Epidermal melanocyte (primary cell): ENCODE results near the gene STOX2.

Experiments used
- DNase-seq: peaks from one replicate; pipeline ENCODE4 v3.0.0; 2011; ENCODE audit warnings: low spot score; ENCODE audit not compliant: insufficient read length

Gene STOX2

DNA sequence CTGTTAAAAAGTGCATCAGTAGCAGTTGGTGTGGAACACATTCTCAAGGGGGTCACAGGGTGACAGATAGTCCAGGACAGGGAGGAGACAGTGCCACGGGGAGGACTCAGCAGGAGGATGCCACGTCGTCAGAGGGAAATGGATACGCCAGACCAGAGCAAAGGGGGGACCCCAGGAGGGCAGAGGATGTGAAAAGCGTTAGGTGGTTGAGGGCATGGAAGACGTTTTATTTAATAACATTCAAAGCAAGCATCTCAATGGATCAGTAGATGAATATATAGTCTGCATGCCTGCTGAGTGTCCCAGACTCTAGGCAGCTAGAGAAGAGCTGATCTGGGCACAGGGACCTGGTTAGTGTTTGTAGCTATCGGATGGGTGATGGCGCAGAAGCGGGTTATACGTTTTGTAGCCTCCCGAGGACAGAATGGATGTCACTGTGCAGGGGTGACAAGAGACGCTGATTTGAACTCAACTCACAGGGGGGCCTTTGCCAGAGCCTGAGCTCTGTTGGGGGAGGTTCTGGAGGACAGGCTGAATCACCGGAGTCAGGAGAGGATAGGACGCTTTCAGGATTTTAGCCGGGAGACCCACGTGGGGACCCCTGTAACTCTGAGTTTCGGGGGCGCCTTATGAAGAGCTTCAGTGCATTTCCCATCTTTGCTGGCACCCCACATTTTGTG, 81.3 kb downstream of the STOX2 start:
- DNase-seq: no peak

DNA sequence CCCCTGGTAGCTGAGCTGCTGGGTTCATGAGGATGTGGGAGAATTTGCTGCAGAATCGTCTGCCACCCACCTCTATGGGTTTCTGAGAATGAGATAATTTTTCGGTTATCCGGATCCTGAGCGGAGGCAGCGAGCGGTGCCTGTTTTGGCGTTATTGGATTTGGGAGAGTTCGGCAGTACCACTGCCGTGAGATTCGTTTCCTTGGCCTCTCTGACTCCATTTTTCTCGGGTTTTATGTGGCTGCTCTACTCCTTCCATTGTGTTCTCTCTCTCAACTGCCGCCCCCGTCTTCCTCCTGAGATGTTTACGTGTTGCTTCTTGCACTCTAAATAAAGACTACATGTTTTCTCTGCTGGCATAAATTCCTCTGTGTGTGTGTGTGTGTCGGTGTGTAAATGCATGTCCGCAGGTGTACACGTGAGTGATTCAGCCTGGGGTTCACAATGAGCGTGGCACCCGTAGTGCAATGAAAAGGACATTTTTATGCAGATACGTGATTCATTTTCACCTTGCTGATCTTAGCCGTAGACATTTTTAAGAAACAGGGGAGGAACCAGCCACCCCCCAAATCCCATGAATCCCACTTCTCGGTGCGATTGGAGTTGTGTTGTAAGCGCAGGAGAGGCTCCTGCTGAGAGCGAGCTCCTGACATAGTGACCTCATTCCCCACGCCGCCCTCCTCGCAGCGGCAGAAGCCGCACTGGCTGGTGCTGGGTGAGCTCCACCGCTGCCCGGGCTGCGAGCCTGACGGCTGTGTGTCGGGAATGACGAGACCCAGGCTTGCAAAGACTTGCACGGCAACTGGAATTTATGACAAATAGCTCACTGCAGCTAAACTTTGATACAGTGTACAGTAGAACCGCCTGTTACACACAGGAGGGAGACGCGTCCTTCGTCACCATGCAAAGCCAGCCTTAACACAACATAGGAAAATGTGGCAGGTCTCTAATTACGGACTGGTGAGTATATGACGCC, 82.2 kb downstream of the STOX2 start:
- DNase-seq: no peak

DNA sequence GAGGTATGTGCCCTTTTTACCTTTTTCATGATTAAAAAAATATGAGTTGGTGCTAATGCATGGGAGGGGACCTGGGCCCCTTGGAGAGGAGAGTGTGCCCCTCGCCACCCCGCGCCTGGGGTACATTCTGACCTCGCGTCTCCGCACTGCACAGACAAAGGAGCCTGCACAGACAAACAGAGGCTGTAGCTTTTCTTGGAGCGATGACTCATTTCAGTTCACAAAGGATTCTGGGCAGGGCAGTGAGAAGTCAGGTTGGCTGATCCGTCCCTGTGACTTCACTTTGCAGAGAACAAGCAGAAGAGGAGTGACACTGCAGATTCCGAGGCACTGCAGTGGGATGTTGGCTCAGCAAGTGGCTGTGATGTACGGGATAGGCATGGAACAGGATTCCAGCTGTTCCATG, 82.9 kb downstream of the STOX2 start:
- no peak for DNase-seq

DNA sequence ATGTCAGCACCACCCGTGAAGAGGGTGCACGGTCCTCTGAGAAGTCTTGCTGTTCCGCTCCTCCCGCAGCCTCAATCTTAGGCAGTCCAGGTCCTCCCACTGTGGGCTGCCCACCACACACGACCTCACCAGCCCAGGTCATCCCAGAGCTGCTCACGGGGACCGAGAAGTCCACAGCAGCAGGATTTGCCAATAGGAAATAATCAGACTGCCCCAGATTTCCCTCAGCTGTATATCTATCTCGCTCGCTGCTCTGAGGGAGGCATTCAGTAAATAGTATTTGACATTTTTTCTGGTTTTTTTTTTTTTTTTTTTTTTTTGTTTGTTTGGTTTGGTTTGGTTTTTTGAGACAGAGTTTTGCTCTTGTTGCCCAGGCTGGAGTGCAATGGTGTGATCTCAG, 83.8 kb downstream of the STOX2 start:
- no peak for DNase-seq

DNA sequence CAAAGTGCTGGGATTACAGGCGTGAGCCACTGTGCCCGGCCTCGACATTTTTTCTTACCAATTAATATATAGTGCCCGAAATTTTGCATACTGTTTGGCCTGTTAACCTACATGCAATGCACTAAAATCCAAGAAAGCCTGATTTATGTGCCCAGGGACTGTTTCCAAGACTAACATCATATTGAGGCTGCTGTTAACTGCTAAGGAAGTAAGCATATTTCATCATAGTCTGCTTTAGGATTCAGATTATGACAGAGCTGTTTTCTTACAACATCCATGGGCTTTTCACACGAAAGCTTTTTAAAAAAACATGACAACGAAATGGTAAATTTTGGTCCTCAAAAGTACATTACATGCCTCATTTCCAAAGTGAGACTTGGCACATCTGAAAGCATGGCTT, 84.4 kb downstream of the STOX2 start:
- no peak for DNase-seq

DNA sequence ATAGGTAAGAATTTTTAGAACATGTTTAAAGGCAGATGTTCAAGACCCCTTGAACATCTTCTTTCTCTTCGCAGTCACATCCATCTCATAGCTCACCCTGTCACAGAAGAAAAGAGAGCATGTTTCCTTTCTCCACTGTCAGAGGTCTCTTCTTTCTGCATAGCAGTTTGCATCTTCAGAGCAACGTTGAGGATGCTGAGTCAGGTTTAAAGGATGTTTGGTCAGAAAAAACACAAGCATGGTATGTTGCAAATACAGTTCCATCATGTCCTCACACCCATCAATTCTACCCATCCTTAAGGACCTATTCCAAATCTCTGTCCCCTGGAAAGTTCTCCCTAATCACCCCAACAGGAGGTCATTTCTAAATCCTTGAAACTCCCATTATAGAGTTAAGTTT, 84.8 kb downstream of the STOX2 start:
- DNase-seq: no peak

DNA sequence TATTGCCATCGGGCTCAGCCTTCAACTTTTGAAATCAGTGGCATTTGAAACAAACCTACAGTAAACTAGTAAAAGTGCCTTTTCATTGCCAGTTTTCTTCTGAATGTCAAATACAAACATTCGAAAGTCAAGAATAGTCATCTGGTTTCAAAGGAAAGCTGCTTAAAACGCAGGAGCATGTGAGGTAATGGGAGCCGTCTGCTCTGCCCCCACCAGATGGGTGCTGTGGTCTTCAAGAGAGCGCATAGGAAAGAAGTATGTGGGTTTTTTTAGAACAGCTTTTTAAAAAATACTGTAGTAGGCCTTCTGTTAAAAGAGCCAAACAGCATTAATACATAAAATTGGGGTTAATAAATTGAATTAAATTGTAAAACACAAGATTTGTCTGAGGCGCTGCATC, 88.6 kb downstream of the STOX2 start:
- DNase-seq: no peak

DNA sequence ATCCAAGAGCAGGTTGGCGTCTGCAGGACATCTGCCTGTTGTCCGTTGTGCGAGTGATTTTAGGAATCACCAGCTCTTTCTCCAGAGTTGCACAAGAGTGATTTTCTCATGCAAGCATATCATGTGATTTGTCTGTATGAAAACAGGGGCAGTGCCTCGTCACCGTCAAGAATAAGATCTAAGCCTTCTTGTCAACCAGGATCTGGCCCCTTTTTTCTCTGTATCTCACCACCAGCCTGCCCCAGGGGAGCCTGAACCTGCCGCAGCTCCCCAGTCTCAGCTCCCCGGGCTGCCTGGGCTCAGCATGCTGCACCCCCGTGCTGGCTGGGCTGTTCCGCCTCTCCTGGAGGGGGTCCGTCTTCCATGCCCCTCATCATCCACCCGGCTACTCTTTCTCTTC, 90.5 kb downstream of the STOX2 start:
- no peak for DNase-seq

DNA sequence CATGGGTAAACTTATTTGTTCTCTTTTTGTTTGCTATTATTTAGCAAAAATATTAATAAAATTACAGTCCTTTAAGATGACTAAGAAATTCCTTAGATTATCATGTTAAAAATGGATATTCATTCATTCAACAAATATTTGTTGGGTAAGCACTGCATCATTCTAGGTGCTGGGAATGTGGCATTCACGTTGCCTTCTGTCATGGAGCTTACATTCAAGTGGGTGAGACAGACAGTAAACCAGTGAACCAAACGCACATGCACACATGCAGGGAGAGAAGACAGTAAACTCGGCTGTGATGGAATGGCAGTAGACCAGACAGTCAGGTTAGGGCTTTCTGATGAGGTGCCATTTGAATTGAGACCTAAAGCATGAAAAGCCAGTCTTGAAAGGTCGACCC, 91.8 kb downstream of the STOX2 start:
- DNase-seq: no peak

DNA sequence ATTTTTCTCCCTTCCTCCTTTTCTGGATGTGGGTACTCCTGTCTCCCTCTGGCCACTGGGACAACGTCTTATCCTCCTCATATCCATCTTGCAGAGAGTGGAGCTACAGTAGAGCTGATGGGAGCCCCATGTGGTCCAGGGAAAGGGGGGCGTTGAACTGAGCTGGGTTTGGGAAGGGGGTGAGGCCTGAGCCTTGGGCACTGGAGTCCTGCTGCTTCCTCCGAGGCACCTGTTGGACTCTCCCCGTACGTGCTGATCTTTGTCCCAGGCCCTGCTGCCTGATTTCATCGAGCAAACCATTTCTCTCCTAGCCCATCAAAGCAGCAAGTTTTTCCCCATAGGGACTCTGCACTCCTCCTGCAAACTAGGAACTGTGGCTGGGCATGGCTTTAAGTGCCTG, 94.3 kb downstream of the STOX2 start:
- no peak for DNase-seq

DNA sequence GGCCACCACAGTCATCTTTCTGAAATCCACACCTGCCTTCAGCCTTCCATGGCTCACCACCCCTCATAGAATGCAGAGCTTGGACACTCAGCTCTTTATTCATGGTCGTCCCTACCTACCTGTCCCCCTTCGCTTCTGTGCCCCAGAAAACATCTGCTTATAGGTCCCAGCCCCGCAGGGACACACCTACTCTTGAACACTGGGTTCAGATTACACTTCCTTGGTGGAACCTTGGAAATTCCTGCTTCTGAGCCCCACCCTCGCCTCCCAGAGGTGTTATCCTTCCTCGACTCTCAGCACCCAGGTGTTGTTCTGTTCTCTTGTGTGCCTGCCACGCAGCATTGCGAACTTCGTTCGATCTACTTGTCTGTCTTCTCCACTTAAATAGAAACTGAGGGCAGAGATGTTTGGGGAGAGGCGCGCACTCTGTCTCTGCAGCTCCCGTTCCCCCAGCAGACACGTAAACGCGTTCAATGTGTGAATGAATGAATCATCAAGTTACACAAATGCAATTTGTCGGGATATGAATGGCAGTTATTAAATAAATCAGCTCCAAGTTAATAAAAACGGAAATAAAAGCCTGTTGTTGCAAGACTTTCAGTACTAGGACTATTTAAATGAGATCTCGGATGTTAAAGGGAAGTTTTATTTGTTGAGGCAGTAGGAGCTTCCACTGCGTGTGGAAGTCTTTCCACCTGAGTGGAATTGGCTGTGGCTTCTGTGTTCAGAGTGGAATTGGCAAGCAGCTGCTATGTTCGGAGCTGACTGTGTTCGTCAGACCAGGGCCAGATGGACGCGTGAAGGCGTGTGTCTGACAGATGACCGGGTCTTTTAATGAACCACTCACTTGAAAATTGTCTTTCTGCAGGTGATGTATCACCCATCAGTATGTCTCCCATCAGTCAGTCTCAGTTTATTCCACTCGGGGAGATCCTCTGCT, 95.6 kb downstream of the STOX2 start:
- DNase-seq: no peak

DNA sequence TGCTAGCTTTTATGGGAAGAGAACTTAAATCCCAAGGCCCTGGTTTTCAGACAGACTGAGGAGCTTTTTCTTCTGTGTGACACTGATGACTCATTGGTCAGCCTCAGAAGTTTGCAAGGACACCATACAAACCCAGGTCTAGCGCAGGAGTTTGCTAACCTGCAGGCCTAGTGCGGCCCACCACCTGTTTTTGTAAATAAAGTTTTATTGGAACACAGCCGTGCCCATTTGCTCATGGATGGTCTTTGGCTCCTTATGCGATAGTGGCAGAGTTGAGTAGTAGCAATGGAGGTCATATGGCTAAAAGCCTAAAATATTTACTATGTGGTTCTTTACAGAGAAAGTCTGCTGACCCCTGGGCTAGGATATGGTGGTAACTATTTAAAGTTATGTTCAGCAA, 98.3 kb downstream of the STOX2 start:
- no peak for DNase-seq

DNA sequence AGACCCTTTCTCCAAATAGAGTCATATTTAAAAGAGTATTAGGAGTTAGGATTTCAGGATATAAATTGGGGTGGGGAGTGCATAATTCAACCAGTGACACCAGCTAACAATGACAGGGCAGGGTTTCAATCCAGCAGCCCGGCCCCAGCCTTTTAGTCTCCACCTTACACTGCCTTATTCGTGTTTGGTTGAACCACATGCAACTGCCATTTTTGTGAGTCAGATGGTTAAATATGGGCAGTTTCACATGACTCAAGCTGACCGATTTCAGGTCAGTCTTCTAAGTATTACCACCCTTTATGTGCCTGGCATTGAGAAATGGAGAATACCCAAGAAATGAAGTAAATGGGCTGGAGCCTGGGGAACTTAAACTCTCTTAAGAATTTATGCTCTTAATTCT, 102.8 kb downstream of the STOX2 start:
- DNase-seq: no peak

DNA sequence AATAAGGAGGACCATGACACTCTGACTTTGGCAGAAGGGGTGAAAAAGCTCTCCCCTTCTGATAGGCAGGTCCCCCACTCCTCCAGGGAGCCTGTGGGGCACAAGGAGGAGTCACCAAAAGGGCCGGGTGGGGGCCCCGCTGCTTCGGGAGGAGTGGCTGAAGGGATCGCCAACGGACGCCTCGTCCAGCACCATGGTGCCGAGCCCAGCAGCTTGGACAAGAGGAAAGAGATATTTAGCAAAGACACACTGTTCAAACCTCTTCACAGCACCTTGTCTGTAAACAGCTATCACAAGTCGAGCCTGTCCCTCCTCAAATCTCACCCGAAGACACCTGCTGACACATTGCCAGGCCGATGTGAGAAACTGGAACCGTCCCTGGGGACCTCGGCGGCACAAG, 105.6 kb downstream of the STOX2 start:
- DNase-seq: no peak

DNA sequence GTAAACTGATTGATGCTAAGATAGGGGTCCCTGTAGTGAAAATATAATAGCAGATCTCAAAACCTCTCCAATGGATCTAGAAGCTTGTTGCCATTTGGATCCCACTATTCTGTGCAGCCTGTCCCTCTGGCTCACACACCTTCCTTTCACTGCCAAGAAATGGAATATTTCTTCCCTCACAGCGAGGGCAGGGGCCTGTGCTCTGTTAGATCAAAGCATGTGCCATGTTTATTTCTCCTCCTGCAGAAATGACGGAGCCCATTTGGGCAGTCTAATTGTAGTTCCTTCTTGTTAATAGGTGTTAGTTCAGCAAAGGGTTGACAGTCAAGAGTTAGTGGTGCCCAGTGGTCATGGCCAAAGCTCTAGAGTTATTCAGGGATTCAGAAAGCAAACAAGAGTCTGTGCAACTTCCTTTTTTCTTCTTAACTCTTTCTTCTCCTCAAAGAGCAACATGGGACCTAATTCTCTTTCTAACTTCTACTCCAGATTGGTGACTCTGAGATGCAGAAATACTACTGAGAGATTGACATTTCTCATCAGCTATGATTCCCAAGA, 106.8 kb downstream of the STOX2 start:
- DNase-seq: no peak

DNA sequence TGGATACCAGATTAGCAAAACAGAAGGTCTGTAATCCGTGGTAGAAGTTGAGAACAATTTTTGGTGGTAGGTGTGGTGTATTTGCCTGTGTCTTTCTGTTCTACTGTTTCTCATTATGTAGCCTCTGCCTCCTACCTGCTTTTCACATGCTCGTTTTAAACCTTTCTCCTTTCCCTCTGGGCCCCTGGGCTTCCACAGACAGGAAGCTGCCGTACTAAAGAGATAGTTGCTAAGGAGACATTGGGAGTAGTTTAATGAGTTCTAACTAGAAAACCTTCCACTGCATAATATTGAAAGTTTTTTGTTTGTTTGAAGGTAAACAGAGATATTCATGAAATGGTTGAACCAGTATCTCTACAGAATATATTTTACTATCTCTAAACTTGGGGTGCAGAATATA, 107.8 kb downstream of the STOX2 start:
- DNase-seq: no peak

DNA sequence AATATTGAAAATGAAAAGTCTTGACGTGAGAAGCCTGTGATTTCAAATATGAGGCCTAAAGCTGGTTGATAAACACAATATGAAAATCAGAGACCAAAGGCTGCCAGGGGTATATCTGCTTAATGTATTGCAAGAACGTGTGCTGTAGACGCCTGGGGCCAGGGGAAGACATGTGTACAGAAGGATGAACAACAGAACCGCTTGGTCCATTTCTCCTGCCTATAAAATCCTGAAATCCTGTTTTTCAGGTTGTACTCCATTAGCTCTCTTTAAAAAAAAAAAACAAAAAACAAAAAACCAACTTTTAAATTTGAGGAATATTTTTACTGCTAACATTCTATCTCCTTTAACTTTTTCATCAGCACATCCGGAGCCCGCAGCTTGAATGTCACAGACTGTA, 109.2 kb downstream of the STOX2 start:
- no peak for DNase-seq

DNA sequence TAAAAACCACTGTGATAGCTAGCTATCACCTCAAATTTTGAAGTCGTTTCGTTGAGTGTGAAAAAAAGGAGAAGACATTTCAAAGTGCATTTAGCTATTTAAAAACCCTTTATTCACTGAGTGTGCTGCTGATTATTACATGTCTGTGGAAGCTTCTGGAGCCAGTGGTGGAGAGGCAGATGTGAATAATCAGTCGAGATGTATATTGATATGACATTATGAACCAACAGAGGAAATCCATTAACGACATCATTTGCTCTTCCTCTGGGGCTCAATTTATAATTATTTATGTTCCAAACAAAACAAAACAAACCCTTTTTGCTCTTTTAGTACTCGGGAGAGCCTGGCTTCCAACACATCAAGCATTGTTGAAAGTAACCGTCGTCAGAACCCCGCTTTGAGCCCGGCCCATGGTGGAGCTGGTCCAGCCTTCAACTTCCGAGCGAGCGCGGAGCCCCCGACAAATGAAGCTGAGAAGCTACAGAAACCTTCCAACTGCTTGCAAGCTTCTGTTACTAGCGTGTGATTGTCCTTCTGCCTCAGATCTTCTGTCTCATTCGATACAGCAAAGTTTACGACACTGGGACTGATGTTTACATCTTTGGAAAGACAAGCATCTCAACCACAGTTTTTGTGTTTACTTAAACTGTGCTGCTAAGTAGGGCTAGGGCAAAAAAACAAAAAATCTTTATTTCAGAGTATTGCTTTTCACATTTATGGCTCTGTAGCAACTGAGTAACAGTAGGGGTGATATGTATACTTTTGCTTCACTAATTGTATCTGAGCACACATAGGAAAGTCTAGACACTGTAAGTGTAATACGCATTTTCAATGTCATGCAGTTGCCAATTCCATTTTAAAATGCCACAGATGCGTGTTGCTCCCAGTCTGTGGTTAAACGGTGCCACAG, 111.9 kb downstream of the STOX2 start:
- no peak for DNase-seq

DNA sequence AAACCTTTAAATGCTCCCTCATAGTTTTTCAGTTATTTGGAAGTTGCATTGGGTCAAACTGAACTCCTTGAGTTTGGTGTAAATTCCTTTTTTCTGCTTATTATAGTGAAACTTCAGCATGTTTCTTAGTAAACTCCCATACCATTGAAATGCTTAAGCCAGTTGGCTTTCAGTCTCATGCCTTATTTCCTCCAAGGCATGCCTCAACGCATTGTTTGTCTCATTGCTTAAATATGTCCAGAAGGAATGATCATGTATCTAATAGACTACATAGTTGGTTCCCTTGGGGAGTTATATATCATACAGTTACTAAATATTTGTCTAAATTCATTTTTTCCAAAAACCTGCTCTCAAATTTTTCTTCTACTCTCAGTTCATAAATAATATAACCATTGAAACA, 114.0 kb downstream of the STOX2 start:
- DNase-seq: no peak
